ENCODE results near the gene TRPM5.

TRPM5 gene

GRCh38 chr11:2401436-2401984 is 42.8 kb downstream of the TRPM5 start:
- DNase-seq: no peak

GRCh38 chr11:2400762-2401435 is 43.4 kb downstream of the TRPM5 start:
- no peak for DNase-seq

- peak; percentile 100 for DNase-seq
Observed at GRCh38 chr11:2400069-2400761, 44.1 kb downstream of the TRPM5 start, which contains the start of gene TSSC4. TSSC4 (plus strand) TSS chr11:2400750; CDS start chr11:2402634, 1,884 bp downstream.

GRCh38 chr11:2399488-2400068 is 44.7 kb downstream of the TRPM5 start:
- DNase-seq: no peak

GRCh38 chr11:2398664-2399355 is 45.5 kb downstream of the TRPM5 start:
- DNase-seq: no peak

GRCh38 chr11:2397005-2397404 is 47.3 kb downstream of the TRPM5 start:
- no peak for DNase-seq

- DNase-seq: no peak
Observed at GRCh38 chr11:2396471-2396870, 47.8 kb downstream of the TRPM5 start.

- no peak for DNase-seq
Observed at GRCh38 chr11:2395856-2396255, 48.5 kb downstream of the TRPM5 start.

GRCh38 chr11:2395211-2395730 is 49.0 kb downstream of the TRPM5 start:
- no peak for DNase-seq

- DNase-seq: no peak
Observed at GRCh38 chr11:2394818-2395105, 49.6 kb downstream of the TRPM5 start.
